ENCODE results near the gene SSBP3. TPM values are rescaled to one million over a fixed set of nuclear protein-coding genes. Genes with fewer than 3 reads are reported as not detected.

The SSBP3 gene
- total RNA-seq, 4 donors from 2014 or later, result 26.4 to 49.5 (median 37.1) TPM

DNA sequence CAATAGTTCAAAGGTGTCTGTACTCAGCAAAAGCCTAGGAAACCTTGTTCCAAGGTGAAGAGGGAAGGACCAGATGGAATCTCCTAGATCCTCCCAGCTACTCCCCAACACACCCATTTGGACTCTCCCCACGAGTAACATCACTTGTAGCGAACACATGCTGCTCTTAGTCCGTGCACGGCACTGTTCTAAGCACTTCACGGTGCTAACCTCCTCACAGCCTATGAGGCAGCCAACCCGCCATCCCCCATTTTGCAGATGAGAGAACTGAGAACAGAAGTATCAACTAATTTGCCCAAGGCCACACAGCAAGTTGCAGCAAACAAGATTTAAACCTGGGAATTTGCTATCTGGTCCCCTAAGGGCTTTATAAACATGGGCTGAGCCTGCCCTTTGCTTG, 182.0 kb downstream of the SSBP3 start:
- Histone ChIP-seq H3K36me3 (peaks cover 10% of the 10 kb centered on the region), H3K27me3 (no peaks in the 10 kb centered on the region), H3K4me3 (no peak overlapping the region), H3K27ac (no peak overlapping the region), H3K4me1 (peaks cover 37% of the 10 kb centered on the region), H3K9me3 (no peaks in the 10 kb centered on the region)
- TF ChIP-seq POLR2A (IDR thresholded peaks at IDR 0.05), result no peak
- TF ChIP-seq EP300 (IDR thresholded peaks at IDR 0.05), result no peak
- TF ChIP-seq POLR2AphosphoS5 (IDR thresholded peaks at IDR 0.05), result no peak
- TF ChIP-seq CTCF (IDR thresholded peaks at IDR 0.05), result no peak
- 68% methylated on average over 6 of the region's 6 CpGs for WGBS
- DNase-seq (ENCODE audit: low spot score in 2 of 2), result no peak

DNA sequence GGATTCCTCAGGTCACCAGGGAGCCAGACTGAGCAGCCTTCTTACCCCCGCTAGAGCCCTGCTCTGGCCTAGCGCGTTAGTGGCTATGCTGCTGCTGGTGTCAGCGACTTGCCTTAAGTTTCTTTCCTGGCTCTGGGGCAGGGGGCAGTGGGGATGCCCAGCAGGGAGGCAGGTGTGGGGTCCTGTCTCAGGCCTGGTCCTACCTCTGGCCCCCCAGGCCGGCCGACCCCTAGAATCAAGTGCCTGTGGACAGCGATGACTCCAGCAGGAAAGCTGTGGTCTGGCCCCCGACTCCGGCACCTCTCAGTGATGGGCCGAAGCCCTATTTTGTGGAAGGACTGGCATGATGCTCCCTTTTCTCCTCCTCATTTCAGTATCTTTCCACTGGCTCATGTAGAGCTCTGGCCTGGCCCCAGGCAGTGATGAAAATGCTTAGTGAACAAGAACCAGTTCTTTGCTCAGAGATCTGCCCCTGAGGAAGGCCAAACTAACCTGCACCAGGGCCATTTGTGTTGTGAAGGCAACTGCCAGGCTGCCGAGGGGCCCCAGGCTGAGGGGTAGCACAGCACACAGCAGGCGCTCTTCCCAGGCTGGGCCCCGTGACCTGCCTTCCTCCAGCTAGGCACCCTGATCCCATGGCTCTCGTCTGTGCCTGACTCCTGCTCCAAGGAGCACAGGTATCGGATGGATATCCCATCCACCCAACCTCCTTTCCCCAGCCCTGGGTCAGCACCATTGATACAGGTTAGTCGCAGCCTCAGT, 182.6 kb downstream of the SSBP3 start:
- Histone ChIP-seq H3K9me3 (no peaks in the 10 kb centered on the region), H3K36me3 (peaks cover 11% of the 10 kb centered on the region)

DNA sequence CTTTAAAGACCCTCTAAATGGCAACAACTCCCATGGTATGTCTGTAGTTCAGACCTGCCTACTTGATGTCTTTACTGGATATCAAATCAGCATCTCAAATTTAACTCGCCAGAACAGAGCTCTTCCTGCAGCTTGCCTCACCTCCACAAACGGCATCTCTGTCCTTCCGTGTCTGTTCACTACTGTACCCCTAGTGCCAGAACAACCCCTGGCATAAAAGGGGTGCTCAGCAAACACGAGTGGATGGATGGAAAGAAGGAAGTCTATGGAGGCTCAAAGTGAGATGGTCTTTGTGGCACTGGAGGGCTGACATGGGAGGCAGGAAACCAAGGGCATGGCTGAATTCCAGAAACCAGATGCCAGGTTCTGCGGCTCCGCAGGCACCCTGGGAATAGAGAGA, 183.5 kb downstream of the SSBP3 start:
- 70% methylated on average over 6 of the region's 6 CpGs for WGBS
- peaks cover 31% of the 10 kb centered on the region for H3K4me1 ChIP-seq
- no peak overlapping the region for H3K4me3 ChIP-seq
- no peaks in the 10 kb centered on the region for H3K27me3 ChIP-seq
- DNase-seq (ENCODE audit: low spot score in 2 of 2), result no peak
- TF ChIP-seq POLR2A (IDR thresholded peaks at IDR 0.05) (no peak), POLR2AphosphoS5 (IDR thresholded peaks at IDR 0.05) (no peak), EP300 (IDR thresholded peaks at IDR 0.05) (no peak), CTCF (IDR thresholded peaks at IDR 0.05) (no peak)
- no peak overlapping the region for H3K27ac ChIP-seq
- H3K9me3 ChIP-seq, result no peaks in the 10 kb centered on the region
- H3K36me3 ChIP-seq, result peaks cover 21% of the 10 kb centered on the region

More for the DNA sequence above, 182.6 kb downstream of the SSBP3 start:
- DNase-seq (ENCODE audit: low spot score in 2 of 2), result no peak
- Histone ChIP-seq H3K4me3 (no peak overlapping the region), H3K27ac (no peak overlapping the region), H3K27me3 (no peaks in the 10 kb centered on the region), H3K4me1 (peaks cover 37% of the 10 kb centered on the region)
- no peak for TF ChIP-seq POLR2A (IDR thresholded peaks at IDR 0.05)
- TF ChIP-seq POLR2AphosphoS5 (IDR thresholded peaks at IDR 0.05), result no peak
- no peak for TF ChIP-seq EP300 (IDR thresholded peaks at IDR 0.05)
- no peak for TF ChIP-seq CTCF (IDR thresholded peaks at IDR 0.05)
- 93% methylated on average over 8 of the region's 16 CpGs for WGBS

- peaks cover 25% of the 10 kb centered on the region for H3K4me1 ChIP-seq
- no peak overlapping the region for H3K27ac ChIP-seq
- no peak for DNase-seq (ENCODE audit: low spot score in 2 of 2)
- H3K9me3 ChIP-seq, result no peaks in the 10 kb centered on the region
- H3K36me3 ChIP-seq, result peaks cover 28% of the 10 kb centered on the region
- WGBS, result 88% methylated on average over 1 of the region's 7 CpGs
- no peak overlapping the region for H3K4me3 ChIP-seq
- no peaks in the 10 kb centered on the region for H3K27me3 ChIP-seq
- TF ChIP-seq EP300 (IDR thresholded peaks at IDR 0.05), result no peak
- TF ChIP-seq CTCF (IDR thresholded peaks at IDR 0.05), result no peak
- no peak for TF ChIP-seq POLR2AphosphoS5 (IDR thresholded peaks at IDR 0.05)
- TF ChIP-seq POLR2A (IDR thresholded peaks at IDR 0.05), result no peak
Observed at GRCh38 chr1:54221867-54222484, 184.2 kb downstream of the SSBP3 start.

GRCh38 chr1:54221113-54221834, 184.9 kb downstream of the SSBP3 start:
- 87% methylated on average over 12 of the region's 12 CpGs for WGBS
- peak overlapping the region; percentile 26 for H3K27ac ChIP-seq

More at GRCh38 chr1:54221113-54221834, 184.9 kb downstream of the SSBP3 start:
- Histone ChIP-seq H3K4me3 (no peak overlapping the region), H3K27me3 (no peaks in the 10 kb centered on the region), H3K9me3 (no peaks in the 10 kb centered on the region), H3K36me3 (peaks cover 35% of the 10 kb centered on the region), H3K4me1 (peaks cover 25% of the 10 kb centered on the region)
- no peak for DNase-seq (ENCODE audit: low spot score in 2 of 2)
- TF ChIP-seq CTCF (IDR thresholded peaks at IDR 0.05), result no peak
- no peak for TF ChIP-seq POLR2AphosphoS5 (IDR thresholded peaks at IDR 0.05)
- no peak for TF ChIP-seq POLR2A (IDR thresholded peaks at IDR 0.05)
- TF ChIP-seq EP300 (IDR thresholded peaks at IDR 0.05), result no peak

Data from suprapubic skin (tissue), 4 donors.